OCI-LY7 (cell line): ENCODE measurements around the gene ZDHHC1. TPM values are rescaled to one million over a fixed set of nuclear protein-coding genes. Genes with fewer than 3 reads are reported as not detected.

Experiments used
- BruUV-seq: library from RNA; stranded (reverse); fragments of 400-500 nt; replicated peaks from 2 replicates; lab custom pipeline; 2021; lab: Mats Ljungman, UMichigan
- CTCF ChIA-PET: fragments of 300-600 bp; sonication (Branson Sonifier 250); formaldehyde crosslinking; loops from one replicate; lab custom pipeline; 2022; ENCODE audit warnings: antibody characterized with exemption; ENCODE audit not compliant: unreplicated experiment; lab: Charles Lee
- POLR2A ChIA-PET: fragments of 300-600 bp; sonication (Branson Sonifier 250); formaldehyde crosslinking; loops from one replicate; lab custom pipeline; 2022; ENCODE audit warnings: antibody characterized with exemption; lab: Charles Lee
- DNase-seq: peaks from one replicate; pipeline ENCODE4 v3.0.0-alpha.2; 2015; ENCODE audit warnings: low spot score
- H2AFZ ChIP-seq: fragments of 200-600 bp; sonication (generic), shearing (Covaris generic); 2 replicates; pipeline ENCODE4 v1.6.1; 2014; ENCODE audit warnings: mild to moderate bottlenecking, antibody characterized with exemption, low read length, moderate library complexity
- H3K27ac ChIP-seq: fragments of 200-600 bp; sonication (generic); 2 replicates; pipeline ENCODE4 v1.5.1; 2014; ENCODE audit warnings: mixed run types, low read depth, mild to moderate bottlenecking, moderate library complexity, low read length, inconsistent platforms; ENCODE audit not compliant: poor library complexity, severe bottlenecking
- H3K36me3 ChIP-seq: fragments of 200-600 bp; sonication (generic); 2 replicates; pipeline ENCODE4 v1.6.1; 2014; ENCODE audit warnings: mild to moderate bottlenecking, antibody characterized with exemption, low read length, moderate library complexity, mixed read lengths; ENCODE audit not compliant: insufficient read depth
- H3K4me1 ChIP-seq: fragments of 200-600 bp; sonication (generic); 2 replicates; pipeline ENCODE4 v1.5.1; 2014; ENCODE audit warnings: mild to moderate bottlenecking, low read length; ENCODE audit not compliant: insufficient read depth, poor library complexity, severe bottlenecking
- H3K4me2 ChIP-seq: fragments of 200-600 bp; sonication (generic); 2 replicates; pipeline ENCODE4 v1.6.1; 2014; ENCODE audit warnings: mild to moderate bottlenecking, low read length
- H3K4me3 ChIP-seq: fragments of 200-600 bp; sonication (generic); 2 replicates; pipeline ENCODE4 v1.5.1; 2014; ENCODE audit warnings: mild to moderate bottlenecking, low read depth, low read length; ENCODE audit not compliant: poor library complexity, severe bottlenecking
- H3K79me2 ChIP-seq: fragments of 200-600 bp; sonication (generic); 2 replicates; pipeline ENCODE4 v1.6.1; 2016; ENCODE audit warnings: low read depth, mild to moderate bottlenecking, low read length, moderate library complexity, mixed read lengths; ENCODE audit not compliant: insufficient read depth
- H3K9me2 ChIP-seq: fragments of 200-600 bp; sonication (generic); 2 replicates; pipeline ENCODE4 v1.6.1; 2016; ENCODE audit warnings: mild to moderate bottlenecking, low read length, mixed read lengths; ENCODE audit not compliant: insufficient read depth
- H3K9me3 ChIP-seq: fragments of 200-600 bp; sonication (generic); 2 replicates; pipeline ENCODE4 v1.6.1; 2014; ENCODE audit warnings: mild to moderate bottlenecking, mixed run types, low read length, mixed read lengths
- H4K20me1 ChIP-seq: fragments of 200-600 bp; sonication (generic); 2 replicates; pipeline ENCODE4 v1.6.1; 2014; ENCODE audit warnings: mild to moderate bottlenecking, antibody characterized with exemption, low read length, moderate library complexity, mixed read lengths; ENCODE audit not compliant: insufficient read depth
- EZH2phosphoT487 ChIP-seq: fragments of 200-600 bp; sonication (generic); IDR thresholded peaks from 2 replicates; pipeline ENCODE4 v1.6.1; 2018; ENCODE audit warnings: low read depth, borderline replicate concordance, mild to moderate bottlenecking, mixed run types, antibody characterized with exemption, low read length, moderate library complexity, mixed read lengths
- intact Hi-C: fragments of 100-400 bp; cut with micrococcal nuclease; formaldehyde crosslinking; loops from one replicate; pipeline ENCODE4 v1.10.0; 2022; ENCODE audit not compliant: unreplicated experiment
- total RNA-seq, 2 experiments: library from RNA; depleted of rRNA in 1 of 2; stranded (reverse); fragments of >200 nt in 1 of 2; shearing (Covaris generic) in 1 of 2; gene quantifications; 2 replicates each; pipeline ENCODE4 v1.2.3, GENCODE V29; 2014 to 2022
- TF ChIP-seq, protein P1 (sequence below): fragments of 200-600 bp; sonication (generic); conservative IDR thresholded peaks from 2 replicates; pipeline ENCODE4 v1.5.1; 2014; ENCODE audit warnings: mild to moderate bottlenecking, antibody characterized with exemption, low read length, moderate library complexity, mixed read lengths

The ZDHHC1 gene
- total RNA-seq, 2 experiments from 2014 or later = not detected

GRCh38 chr16:67350324-67350723 lies 66.0 kb downstream of the ZDHHC1 start:
- ChIA-PET POLR2A (interaction anchor here (0.7 kb wide), 1 partner anchor 32 kb away, joined by 3 read pairs; no protein-coding TSS in a partner anchor), CTCF (no interaction called here)
- BruUV-seq = no TSS peak
- Histone ChIP-seq H3K79me2 (no peaks in the 10 kb centered on the region), H3K9me3 (no peaks in the 10 kb centered on the region), H3K27ac (no peak overlapping the region), H3K36me3 (no peaks in the 10 kb centered on the region), H3K4me3 (no peak overlapping the region), H3K9me2 (no peaks in the 10 kb centered on the region), H4K20me1 (no peaks in the 10 kb centered on the region), H3K4me2 (no peak overlapping the region), H3K4me1 (no peaks in the 10 kb centered on the region), H2AFZ (no peak overlapping the region)
- TF ChIP-seq, protein P1, sequence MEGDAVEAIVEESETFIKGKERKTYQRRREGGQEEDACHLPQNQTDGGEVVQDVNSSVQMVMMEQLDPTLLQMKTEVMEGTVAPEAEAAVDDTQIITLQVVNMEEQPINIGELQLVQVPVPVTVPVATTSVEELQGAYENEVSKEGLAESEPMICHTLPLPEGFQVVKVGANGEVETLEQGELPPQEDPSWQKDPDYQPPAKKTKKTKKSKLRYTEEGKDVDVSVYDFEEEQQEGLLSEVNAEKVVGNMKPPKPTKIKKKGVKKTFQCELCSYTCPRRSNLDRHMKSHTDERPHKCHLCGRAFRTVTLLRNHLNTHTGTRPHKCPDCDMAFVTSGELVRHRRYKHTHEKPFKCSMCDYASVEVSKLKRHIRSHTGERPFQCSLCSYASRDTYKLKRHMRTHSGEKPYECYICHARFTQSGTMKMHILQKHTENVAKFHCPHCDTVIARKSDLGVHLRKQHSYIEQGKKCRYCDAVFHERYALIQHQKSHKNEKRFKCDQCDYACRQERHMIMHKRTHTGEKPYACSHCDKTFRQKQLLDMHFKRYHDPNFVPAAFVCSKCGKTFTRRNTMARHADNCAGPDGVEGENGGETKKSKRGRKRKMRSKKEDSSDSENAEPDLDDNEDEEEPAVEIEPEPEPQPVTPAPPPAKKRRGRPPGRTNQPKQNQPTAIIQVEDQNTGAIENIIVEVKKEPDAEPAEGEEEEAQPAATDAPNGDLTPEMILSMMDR = no peak
- no peak for TF ChIP-seq EZH2phosphoT487
- no peak for DNase-seq
- intact Hi-C loops = no loop called here

DNA sequence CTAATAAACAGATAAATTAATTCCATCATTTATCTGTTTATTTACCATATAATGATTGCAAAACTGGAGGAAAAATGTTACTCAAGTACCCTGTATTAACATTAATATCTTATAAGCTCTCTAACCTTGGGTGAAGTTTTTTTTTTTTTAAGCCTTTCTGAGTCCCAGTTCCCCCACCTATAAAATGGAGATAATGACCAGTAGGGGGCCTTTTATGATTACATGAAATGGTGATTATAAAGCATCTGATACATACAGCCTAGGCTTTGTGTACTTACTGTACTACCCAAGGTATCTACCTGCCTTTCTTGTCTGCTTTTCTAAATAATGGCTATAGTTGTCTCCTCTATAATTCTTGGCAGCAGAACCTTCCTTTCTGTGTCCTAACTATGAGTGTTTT lies 67.1 kb downstream of the ZDHHC1 start:
- intact Hi-C loops = loop anchor here (5.0 kb wide), 1 partner anchor 48 kb away; no protein-coding TSS in a partner anchor
- ChIA-PET POLR2A (interaction anchor here (0.8 kb wide), 1 partner anchor 17 kb away, joined by 3 read pairs; no protein-coding TSS in a partner anchor), CTCF (no interaction called here)
- no peaks in the 10 kb centered on the region for H3K4me1 ChIP-seq
- no peaks in the 10 kb centered on the region for H3K79me2 ChIP-seq
- H2AFZ ChIP-seq = no peak overlapping the region
- H4K20me1 ChIP-seq = no peaks in the 10 kb centered on the region
- H3K36me3 ChIP-seq = no peaks in the 10 kb centered on the region
- no peak overlapping the region for H3K27ac ChIP-seq
- H3K4me3 ChIP-seq = no peak overlapping the region
- peak; percentile 67 for DNase-seq
- no peaks in the 10 kb centered on the region for H3K9me3 ChIP-seq
- no TSS peak for BruUV-seq
- TF ChIP-seq EZH2phosphoT487 = no peak
- TF ChIP-seq, protein P1 = peak; percentile 88
- H3K9me2 ChIP-seq = no peaks in the 10 kb centered on the region
- H3K4me2 ChIP-seq = no peak overlapping the region

- no peak overlapping the region for H3K4me3 ChIP-seq
- H4K20me1 ChIP-seq = no peaks in the 10 kb centered on the region
- no peaks in the 10 kb centered on the region for H3K9me2 ChIP-seq
- BruUV-seq = no TSS peak
- H2AFZ ChIP-seq = no peak overlapping the region
- no peak overlapping the region for H3K27ac ChIP-seq
- no peaks in the 10 kb centered on the region for H3K9me3 ChIP-seq
- TF ChIP-seq EZH2phosphoT487 = no peak
- TF ChIP-seq, protein P1 = no peak
- intact Hi-C loops = loop anchor here (5.0 kb wide), 1 partner anchor 51 kb away; no protein-coding TSS in a partner anchor
- POLR2A ChIA-PET = no interaction called here
- no peak overlapping the region for H3K4me2 ChIP-seq
- no peaks in the 10 kb centered on the region for H3K36me3 ChIP-seq
- CTCF ChIA-PET = no interaction called here
- no peak for DNase-seq
- no peaks in the 10 kb centered on the region for H3K4me1 ChIP-seq
- no peaks in the 10 kb centered on the region for H3K79me2 ChIP-seq
Observed at GRCh38 chr16:67346341-67346740, 69.9 kb downstream of the ZDHHC1 start.
